ENCODE measurements around the gene RPL13. TPM values are rescaled to one million over a fixed set of nuclear protein-coding genes. Genes with fewer than 3 reads are reported as not detected.

The RPL13 gene
- total and polyA plus RNA-seq, 4 donors, result 699 to 2,663 (median 1,571) TPM

GRCh38 chr16:89607453-89607852 is 47.0 kb downstream of the RPL13 start:
- no peaks in the 10 kb centered on the region for H3K9me3 ChIP-seq (ENCODE audit: control insufficient read depth in 4 of 4, low read length in 3 of 4)
- TF ChIP-seq CTCF (IDR thresholded peaks at IDR 0.05; ENCODE audit: low read depth, low read length, missing input control) (no peak), HNF4G (IDR thresholded peaks at IDR 0.05) (no peak), HNF4A (conservative IDR thresholded peaks at IDR 0.05) (no peak), TAF1 (conservative IDR thresholded peaks at IDR 0.05) (no peak), FOXA2 (IDR thresholded peaks at IDR 0.05) (no peak)
- 83% methylated on average over 9 of the region's 9 CpGs for WGBS

GRCh38 chr16:89607937-89608740 is 47.7 kb downstream of the RPL13 start:
- H3K36me3 ChIP-seq (ENCODE audit: control insufficient read depth in 4 of 4, insufficient read depth in 3 of 4, low read depth in 1 of 4, low read length in 3 of 4), result no peaks in the 10 kb centered on the region
- WGBS, result 66% methylated on average over 32 of the region's 32 CpGs
- no peak overlapping the region for H3K4me3 ChIP-seq (ENCODE audit: low read depth in 1 of 3, low read length in 3 of 3)
- no peaks in the 10 kb centered on the region for H3K4me1 ChIP-seq (ENCODE audit: control insufficient read depth in 4 of 4, insufficient read depth in 4 of 4, low read length in 3 of 4)
- no peak for DNase-seq (ENCODE audit: low spot score)
- H3K9me3 ChIP-seq (ENCODE audit: control insufficient read depth in 4 of 4, low read length in 3 of 4), result no peaks in the 10 kb centered on the region
- TF ChIP-seq YY1 (IDR thresholded peaks at IDR 0.05) (no peak), FOXA2 (IDR thresholded peaks at IDR 0.05) (no peak)
- no peak overlapping the region for H3K9ac ChIP-seq (ENCODE audit: low read depth in 1 of 2, low read length in 2 of 2)
- H3K27me3 ChIP-seq (ENCODE audit: control insufficient read depth in 4 of 4, insufficient read depth in 4 of 4, low read length in 3 of 4), result no peaks in the 10 kb centered on the region
- H3K27ac ChIP-seq (ENCODE audit: low read depth in 1 of 2, low read length in 2 of 2), result no peak overlapping the region

More at GRCh38 chr16:89607453-89607852, 47.0 kb downstream of the RPL13 start:
- Histone ChIP-seq H3K36me3 (ENCODE audit: control insufficient read depth in 4 of 4, insufficient read depth in 3 of 4, low read depth in 1 of 4, low read length in 3 of 4) (no peaks in the 10 kb centered on the region), H3K27ac (ENCODE audit: low read depth in 1 of 2, low read length in 2 of 2) (no peak overlapping the region), H3K4me1 (ENCODE audit: control insufficient read depth in 4 of 4, insufficient read depth in 4 of 4, low read length in 3 of 4) (no peaks in the 10 kb centered on the region), H3K9ac (ENCODE audit: low read depth in 1 of 2, low read length in 2 of 2) (no peak overlapping the region), H3K4me3 (ENCODE audit: low read depth in 1 of 3, low read length in 3 of 3) (no peak overlapping the region), H3K27me3 (ENCODE audit: control insufficient read depth in 4 of 4, insufficient read depth in 4 of 4, low read length in 3 of 4) (no peaks in the 10 kb centered on the region)
- no peak for DNase-seq (ENCODE audit: low spot score)

GRCh38 chr16:89610108-89610453 is 49.6 kb downstream of the RPL13 start:
- WGBS, result 65% methylated on average over 1 of the region's 1 CpG
- no peaks in the 10 kb centered on the region for H3K4me1 ChIP-seq (ENCODE audit: control insufficient read depth in 4 of 4, insufficient read depth in 4 of 4, low read length in 3 of 4)
- no peak for TF ChIP-seq FOXA1 (IDR thresholded peaks at IDR 0.05)
- no peak for TF ChIP-seq HNF4G (IDR thresholded peaks at IDR 0.05)
- no peak for TF ChIP-seq TAF1 (conservative IDR thresholded peaks at IDR 0.05)
- TF ChIP-seq, protein P1, sequence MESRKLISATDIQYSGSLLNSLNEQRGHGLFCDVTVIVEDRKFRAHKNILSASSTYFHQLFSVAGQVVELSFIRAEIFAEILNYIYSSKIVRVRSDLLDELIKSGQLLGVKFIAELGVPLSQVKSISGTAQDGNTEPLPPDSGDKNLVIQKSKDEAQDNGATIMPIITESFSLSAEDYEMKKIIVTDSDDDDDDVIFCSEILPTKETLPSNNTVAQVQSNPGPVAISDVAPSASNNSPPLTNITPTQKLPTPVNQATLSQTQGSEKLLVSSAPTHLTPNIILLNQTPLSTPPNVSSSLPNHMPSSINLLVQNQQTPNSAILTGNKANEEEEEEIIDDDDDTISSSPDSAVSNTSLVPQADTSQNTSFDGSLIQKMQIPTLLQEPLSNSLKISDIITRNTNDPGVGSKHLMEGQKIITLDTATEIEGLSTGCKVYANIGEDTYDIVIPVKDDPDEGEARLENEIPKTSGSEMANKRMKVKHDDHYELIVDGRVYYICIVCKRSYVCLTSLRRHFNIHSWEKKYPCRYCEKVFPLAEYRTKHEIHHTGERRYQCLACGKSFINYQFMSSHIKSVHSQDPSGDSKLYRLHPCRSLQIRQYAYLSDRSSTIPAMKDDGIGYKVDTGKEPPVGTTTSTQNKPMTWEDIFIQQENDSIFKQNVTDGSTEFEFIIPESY (IDR thresholded peaks at IDR 0.05), result no peak
- no peak for TF ChIP-seq SP1 (IDR thresholded peaks at IDR 0.05)
- no peak for TF ChIP-seq GABPA (IDR thresholded peaks at IDR 0.05 in 1 of 2, conservative IDR thresholded peaks at IDR 0.05 in 1 of 2)
- no peak for TF ChIP-seq RAD21 (IDR thresholded peaks at IDR 0.05)
- no peak for TF ChIP-seq FOXA2 (IDR thresholded peaks at IDR 0.05)
- TF ChIP-seq, protein P2, sequence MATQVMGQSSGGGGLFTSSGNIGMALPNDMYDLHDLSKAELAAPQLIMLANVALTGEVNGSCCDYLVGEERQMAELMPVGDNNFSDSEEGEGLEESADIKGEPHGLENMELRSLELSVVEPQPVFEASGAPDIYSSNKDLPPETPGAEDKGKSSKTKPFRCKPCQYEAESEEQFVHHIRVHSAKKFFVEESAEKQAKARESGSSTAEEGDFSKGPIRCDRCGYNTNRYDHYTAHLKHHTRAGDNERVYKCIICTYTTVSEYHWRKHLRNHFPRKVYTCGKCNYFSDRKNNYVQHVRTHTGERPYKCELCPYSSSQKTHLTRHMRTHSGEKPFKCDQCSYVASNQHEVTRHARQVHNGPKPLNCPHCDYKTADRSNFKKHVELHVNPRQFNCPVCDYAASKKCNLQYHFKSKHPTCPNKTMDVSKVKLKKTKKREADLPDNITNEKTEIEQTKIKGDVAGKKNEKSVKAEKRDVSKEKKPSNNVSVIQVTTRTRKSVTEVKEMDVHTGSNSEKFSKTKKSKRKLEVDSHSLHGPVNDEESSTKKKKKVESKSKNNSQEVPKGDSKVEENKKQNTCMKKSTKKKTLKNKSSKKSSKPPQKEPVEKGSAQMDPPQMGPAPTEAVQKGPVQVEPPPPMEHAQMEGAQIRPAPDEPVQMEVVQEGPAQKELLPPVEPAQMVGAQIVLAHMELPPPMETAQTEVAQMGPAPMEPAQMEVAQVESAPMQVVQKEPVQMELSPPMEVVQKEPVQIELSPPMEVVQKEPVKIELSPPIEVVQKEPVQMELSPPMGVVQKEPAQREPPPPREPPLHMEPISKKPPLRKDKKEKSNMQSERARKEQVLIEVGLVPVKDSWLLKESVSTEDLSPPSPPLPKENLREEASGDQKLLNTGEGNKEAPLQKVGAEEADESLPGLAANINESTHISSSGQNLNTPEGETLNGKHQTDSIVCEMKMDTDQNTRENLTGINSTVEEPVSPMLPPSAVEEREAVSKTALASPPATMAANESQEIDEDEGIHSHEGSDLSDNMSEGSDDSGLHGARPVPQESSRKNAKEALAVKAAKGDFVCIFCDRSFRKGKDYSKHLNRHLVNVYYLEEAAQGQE (IDR thresholded peaks at IDR 0.05), result no peak
- no peak for TF ChIP-seq NR2F2 (IDR thresholded peaks at IDR 0.05)
- TF ChIP-seq CTCF (IDR thresholded peaks at IDR 0.05; ENCODE audit: low read depth, low read length, missing input control), result no peak
- H3K4me3 ChIP-seq (ENCODE audit: low read depth in 1 of 3, low read length in 3 of 3), result no peak overlapping the region
- no peaks in the 10 kb centered on the region for H3K9me3 ChIP-seq (ENCODE audit: control insufficient read depth in 4 of 4, low read length in 3 of 4)
- H3K9ac ChIP-seq (ENCODE audit: low read depth in 1 of 2, low read length in 2 of 2), result no peak overlapping the region
- H3K36me3 ChIP-seq (ENCODE audit: control insufficient read depth in 4 of 4, insufficient read depth in 3 of 4, low read depth in 1 of 4, low read length in 3 of 4), result no peaks in the 10 kb centered on the region
- no peaks in the 10 kb centered on the region for H3K27me3 ChIP-seq (ENCODE audit: control insufficient read depth in 4 of 4, insufficient read depth in 4 of 4, low read length in 3 of 4)
- DNase-seq (ENCODE audit: low spot score), result no peak
- H3K27ac ChIP-seq (ENCODE audit: low read depth in 1 of 2, low read length in 2 of 2), result no peak overlapping the region
